ENCODE results near the gene FHOD3.

The FHOD3 gene

DNA sequence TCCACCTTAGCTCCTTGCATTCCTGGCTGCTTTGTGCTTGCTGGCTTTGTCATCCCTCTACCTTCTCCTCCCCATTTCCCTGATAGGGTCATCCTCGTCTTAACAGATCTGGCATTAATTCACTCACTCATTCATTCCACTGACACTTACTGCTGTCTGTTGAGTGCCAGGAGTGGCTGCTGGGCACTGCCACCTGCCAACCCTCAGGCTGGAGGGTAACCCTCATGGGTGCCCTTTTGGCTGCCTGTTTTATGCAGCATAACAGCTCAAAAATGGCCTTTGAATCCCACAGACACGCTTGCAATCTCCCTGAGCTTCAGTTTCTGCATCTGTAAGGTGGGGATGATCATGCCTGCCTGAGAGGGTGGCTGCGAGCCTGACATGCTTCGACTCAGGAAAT lies 25.2 kb downstream of the FHOD3 start:
- DNase-seq (ENCODE audit: low read depth) = no peak

DNA sequence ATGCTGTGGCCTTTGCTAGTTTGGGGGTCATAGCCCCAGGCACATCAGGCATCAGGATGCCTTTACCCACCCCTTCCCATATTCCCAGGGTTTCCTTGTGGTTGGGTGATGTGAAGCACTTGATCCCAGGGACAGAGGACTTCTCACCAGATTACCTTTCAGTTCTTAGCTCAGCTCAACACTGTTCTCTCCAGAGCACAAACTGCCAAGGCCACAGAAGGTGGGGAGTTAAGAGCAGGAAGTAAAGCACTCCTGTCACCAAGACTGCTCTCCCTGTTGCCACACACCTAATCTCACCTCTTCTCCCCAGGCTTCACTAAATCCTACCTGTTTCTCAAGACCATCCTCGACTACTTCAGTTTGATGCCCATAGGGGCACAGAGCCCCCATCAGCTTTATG lies 25.9 kb downstream of the FHOD3 start:
- no peak for DNase-seq (ENCODE audit: low read depth)

DNA sequence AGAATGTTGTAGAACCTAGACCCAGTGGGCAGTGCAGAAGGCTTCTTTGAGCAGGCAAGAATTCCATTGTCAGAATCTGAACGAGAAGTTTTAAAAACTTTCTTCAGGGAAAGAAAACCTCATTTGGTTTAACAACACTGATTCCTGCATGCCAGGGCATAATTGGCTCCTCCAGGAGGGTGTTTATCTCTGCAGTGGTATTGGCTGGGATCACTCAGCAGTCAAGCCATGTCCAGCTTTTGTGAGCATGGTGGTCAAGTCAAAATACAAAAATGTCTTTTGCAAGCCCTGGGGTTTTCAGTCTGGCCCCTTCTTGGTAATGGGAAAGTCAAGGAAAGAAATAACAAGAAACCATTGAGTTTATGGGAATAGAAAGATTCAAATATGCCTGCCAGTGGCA lies 28.3 kb downstream of the FHOD3 start:
- DNase-seq (ENCODE audit: low read depth) = no peak

DNA sequence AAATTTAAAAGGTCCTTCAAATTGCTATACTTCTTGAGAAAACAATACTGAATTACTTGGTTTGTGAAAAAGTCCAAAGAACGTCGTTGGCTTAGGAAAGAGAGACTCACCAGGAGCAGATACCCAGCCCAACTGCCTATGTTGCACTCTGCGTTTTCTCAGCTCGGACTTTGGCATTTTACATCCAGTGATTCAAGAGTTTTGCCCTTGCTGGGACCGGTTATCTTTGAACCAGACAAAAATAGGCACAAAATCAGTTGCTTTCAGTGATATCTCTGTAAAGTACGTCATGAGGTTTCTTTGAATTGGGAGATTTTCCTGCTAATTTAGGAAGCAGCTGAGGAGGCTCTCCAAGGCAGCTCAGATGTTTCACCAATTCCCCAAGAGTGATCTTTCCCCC lies 29.3 kb downstream of the FHOD3 start:
- DNase-seq (ENCODE audit: low read depth) = no peak

DNA sequence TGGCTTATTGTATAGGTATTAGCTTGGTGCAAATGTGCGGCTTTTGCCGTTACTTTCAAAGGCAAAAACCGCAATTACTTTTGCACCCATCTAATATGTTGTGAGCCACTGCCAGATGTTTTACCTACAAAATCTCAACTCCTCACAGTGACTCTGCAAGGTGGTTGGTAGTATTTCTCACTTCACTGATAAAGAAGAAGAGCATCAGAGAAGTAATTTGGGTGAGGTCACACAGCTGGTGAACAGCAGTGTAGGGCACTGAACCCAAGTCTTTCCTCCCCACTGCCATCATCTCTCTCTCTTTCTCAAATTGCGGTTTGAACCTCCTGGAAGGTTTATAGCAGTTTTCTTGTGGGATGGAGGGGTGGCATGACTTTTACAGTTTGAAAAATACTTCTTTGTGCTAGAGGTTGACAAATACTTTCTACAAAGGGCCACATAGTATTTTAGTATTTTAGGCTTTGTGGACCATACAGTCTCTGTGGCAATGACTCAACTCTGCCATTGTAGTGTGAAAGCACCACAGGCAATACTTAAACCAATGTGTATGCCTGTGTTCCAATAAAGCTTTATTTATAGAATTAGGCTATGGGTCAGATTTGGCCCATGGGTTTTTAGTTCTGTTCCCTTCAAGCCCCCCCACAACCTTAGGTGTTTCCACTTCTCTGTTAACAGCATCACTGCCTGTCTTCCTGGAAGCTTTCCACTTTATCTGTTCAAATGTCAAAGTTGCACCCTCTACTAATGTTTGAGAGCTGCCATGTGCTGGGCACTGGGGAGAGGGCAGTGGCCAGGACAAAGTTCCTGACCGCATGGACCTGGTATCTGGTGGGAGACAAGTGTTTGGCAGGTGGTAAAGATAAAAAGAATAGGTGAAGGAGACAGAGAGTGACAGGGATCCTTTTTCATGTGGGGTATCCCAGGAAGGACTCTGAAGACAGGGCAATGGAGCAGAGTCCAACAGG lies 30.1 kb downstream of the FHOD3 start:
- DNase-seq (ENCODE audit: low read depth) = no peak

DNA sequence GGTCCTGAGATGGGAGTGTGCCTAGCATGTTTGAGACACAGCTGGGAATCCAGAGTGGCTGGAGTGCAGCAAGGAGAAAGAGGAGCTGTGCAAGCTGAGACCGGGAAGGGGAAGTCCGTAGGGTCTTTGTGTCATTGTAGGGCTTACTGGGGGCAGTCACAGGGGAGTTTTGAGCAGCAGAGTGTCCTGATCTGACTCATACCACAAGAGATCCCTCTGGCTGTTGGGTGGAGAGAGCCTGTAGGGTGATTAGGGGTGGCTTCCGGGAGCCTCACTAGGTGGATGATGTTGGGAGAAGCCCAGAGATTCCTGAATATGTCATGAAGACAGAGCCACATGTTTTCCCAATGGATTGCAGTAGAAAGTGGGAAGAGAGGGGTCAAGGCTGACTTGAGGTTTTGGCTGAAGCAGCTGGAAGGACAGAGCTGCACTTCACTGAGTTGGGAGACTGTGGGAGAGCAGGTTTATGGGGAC lies 30.9 kb downstream of the FHOD3 start:
- DNase-seq (ENCODE audit: low read depth) = no peak

DNA sequence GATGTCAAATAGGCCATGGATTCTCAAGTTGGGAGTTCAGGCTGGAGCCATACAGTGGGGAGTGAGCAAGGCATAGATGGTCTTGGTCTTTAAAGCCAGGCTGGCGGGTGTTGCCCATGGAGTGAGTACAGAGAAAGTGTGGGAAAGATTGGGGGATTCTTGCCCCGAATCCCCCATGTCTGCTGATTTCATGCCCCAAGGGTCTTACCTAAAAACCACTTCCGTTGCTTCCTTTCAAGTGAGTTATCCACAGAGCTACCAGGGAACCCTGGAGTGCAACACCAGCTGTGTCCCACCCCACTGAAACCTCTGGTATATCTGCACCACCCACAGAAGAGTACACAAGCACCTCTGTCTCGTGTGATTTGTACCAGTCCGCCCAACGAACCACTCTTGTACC lies 31.4 kb downstream of the FHOD3 start:
- DNase-seq (ENCODE audit: low read depth) = no peak

DNA sequence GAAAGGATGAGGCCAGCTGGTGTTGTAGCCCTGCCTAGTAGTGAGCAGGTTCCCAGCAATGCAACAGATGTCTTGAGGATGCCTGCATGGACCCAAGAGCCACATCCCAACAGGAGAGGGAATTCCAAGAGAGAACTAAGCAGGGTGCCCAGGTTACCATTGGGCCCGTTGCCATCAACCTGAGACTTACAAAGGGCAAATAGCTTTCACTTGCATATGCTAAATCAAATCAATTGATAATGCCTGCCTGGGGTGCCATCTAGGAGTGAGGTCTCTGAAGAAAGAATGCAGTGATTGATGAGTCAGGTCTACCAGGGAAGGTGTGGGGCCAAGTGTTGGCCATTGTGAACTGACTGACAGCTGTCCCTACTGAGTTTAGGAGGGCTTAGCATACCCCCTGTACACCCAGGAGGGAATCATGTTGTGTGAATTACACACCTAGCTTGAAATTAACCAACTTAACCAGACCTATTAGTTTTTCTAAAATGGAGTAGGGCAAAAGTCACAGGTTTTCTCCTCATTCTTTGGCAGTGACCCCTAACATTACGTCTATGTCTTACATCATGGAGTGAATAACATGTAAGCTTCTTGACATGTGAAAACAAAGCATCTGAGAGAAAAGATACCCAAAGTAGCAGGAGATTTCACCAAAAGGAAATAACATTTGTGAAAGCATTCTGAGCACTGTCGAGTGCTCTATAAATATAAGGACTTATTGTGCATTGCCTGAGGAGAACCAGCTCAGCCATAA lies 32.3 kb downstream of the FHOD3 start:
- DNase-seq (ENCODE audit: low read depth) = no peak

DNA sequence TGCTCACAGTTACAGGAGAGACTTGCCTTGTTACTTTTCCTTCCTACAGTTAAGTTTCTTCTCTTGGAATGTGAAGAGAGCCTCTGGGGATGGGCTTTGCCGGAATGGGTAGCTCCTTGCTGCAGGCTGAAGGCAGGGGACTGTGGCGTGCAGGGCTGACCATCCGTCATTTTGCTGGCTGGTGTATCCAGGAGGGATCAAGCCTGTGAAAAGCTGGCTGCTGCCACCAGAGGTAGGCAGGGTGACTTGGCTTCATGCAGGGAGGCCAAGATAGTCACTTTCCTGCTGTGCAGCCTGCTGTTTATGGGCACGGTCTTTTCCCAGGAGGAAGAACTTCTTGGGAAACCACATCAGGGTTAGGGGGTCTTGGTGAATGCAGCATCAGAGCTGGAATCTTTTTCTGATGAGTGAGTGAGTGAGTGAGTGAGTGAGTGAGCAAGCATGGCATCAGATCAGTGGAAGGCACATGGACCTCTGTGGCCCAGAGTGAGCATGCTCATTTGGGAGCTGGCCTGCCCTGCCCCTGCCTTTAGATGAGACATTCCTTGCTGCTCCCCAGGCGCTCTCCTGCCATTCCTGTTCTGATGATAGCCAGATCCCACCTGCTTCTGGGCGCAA lies 33.0 kb downstream of the FHOD3 start:
- no peak for DNase-seq (ENCODE audit: low read depth)

DNA sequence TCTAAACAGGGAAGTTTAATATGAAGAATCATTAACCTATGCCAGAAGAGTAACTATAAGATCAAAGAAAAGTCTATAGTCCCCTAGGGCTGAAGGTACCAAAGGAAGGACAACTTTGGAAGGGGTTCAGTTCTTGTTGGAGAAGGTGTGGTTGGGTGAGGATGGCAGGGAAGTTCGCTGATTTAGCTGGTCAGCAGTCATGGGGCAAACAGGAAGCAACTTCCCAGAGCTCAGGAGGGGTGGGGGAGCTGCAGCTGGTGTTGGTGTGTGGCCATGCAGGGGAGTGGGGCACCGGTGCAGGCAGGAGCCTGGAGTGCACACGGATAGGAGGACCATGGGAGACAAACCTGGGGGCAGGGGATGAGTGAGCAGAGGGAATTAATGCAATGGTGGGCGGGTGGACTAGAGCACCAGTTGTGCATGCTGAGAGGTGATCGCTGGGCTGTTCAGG lies 34.0 kb downstream of the FHOD3 start:
- no peak for DNase-seq (ENCODE audit: low read depth)

DNA sequence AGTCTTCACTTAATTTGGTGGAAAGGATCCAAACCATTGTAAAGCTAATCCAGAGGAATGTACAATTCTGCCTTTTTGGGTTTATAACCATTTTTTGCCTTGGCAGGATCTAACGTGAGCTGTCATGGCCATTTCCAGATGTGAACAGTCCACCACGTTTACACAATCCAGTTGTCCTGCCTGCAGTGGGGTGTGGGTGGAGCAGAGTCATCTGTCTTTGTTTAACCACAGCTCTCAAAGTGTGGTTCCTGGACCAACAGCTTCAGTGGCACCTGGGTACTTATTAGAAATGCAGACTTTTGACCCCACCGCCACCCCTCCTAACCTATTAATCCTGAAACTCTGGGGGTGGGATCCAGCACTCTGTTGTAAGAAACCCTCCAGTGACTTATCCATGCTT lies 35.9 kb downstream of the FHOD3 start:
- DNase-seq (ENCODE audit: low read depth) = no peak

DNA sequence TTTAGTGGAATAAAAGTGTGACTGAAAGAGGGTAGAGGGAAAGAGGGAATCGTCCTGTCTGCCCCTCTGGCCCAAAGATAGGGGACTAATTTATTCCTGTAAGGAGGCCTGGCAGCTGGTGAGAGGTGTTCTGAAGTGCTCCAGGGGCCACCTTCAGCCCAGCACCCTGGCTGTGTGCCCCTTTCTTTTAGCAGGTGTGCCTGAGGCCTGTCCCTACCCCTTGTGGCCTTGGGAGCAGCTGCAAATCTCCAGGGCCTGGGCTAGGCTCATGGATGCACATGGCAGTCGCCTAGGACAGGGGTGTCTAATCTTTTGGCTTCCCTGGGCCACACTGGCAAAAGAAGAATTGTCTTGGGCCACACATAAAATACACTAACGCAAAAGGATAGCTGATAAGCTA lies 37.3 kb downstream of the FHOD3 start:
- no peak for DNase-seq (ENCODE audit: low read depth)

DNA sequence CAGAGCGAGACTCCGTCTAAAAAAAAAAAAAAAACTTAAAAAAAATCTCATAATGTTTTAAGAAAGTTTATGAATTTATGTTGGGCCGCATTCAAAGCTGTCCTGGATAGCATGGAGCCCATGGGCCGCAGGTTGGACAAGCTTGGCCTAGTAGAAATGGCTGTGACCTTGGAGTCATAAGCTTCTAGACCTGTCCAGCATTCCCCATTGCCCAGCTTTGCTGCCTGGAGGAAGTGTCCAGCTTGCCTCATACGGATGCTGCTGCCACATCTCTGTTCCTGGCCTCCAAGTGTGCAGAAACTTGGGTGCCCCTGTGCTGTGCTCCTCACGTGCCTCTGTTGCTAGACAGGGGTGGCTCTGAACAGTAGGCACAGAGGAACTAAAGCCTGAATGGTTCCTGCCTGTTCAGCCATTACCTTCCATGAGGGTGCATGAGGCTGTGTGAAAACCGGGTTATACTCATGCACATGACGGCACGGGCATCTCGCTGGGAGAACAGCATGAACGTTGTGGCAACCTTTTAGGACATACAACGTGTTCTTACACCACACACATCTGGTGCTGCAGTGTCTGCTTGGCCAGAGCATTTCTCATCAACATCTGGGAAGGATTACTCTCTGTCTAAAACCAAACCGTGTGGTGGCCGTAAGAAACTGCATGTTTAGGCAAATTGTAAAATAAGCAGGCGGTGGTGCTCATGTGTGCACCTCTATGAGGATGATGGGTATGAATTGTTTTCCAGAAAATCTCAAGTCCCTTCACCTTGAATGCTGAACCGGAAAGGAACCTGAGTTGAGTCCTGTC lies 38.2 kb downstream of the FHOD3 start:
- DNase-seq (ENCODE audit: low read depth) = no peak

DNA sequence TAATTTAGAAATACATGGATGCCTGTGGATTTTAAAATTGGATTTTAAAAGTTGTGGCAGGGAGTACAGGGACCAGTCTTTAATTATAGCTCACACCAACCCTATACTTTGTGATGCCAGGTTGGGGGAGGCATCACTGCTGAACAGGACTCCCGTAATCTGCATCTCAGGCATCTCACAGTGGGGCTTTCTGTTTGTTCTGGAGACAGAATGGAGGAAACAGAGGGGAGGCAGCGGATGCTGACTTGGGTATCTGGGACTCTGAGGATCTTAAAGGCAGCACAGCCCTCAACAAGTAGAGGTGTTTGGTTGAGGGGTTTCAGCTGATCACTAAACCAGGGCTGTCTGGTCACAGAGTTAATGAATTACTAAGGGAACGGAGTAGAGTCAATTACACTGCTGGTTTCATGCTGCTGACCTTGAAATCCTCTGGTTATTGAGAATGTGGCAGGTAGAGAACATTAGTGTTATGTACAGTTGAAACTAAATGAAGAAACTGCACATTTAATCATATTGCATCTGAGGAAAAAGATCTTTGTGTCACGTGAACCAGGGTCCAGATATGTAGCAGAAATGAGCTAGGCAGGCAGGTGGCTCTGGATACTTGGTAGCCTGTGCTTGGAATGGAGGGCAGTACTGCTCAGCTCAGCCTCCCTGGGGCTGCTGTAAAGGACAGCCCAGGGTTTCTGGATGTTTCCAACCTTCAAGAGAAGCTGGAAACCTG lies 40.3 kb downstream of the FHOD3 start:
- no peak for DNase-seq (ENCODE audit: low read depth)

DNA sequence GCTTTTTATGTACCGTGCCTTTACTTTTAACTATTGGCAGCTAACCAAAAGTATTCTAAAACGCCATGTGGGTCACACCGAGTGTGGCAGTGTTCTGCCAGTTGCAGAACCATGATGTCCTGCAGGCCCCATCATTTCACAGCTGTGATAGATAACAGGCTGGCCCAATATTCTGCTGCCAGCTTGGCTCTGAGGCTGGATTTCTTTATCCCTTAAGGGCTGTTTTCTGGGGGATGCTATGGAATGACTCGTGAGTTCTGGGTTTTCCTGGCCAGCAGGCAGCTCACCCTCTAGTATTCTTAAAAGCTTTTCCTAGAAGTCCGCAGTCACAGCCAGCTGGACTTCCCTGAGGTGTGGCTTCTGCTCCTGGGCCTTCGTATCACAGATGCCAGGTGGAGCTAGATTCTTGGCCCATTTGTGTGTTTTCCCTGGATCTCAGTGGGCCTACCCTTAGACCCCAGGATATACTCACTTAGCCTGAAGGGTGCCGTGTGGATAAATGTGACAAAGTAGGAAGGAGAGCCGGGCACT lies 41.0 kb downstream of the FHOD3 start:
- DNase-seq (ENCODE audit: low read depth) = no peak

DNA sequence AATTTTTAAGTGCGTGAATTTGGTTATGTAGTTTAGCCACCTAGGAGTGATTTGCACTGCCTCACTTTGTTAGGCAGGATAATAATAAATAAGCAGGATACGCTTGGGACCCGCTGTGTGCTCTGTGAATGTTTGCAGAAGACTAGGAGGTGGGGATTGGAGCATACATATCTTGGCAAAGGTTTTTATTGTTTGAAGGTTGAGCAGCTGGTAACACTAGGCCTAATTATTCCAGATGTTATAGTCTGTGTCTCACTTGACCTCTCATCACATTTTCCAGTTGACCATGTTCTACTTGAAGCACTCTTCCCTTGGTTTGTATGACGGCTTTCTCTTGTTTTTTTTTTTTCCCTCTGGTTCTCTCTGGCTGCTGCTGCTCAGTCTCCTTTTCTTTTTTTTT lies 42.7 kb downstream of the FHOD3 start:
- DNase-seq (ENCODE audit: low read depth) = no peak

DNA sequence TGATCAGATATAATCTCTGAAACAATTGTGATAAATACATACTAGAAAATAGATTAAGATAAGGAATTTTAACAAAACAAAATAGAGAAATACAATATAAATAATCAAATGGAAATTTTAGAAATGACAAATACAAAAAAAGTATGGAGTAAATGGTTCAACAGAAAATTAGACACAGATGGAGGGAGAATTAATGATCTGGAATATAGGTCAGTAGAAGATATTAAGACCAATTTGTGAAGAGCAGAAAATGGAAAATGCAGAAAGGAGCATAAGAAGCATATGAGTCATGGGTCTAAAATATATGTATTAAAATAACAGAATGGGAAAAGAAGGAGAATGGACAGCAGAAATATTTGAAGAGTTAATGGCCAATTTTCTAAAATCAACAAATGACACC lies 44.4 kb downstream of the FHOD3 start:
- DNase-seq (ENCODE audit: low read depth) = no peak

DNA sequence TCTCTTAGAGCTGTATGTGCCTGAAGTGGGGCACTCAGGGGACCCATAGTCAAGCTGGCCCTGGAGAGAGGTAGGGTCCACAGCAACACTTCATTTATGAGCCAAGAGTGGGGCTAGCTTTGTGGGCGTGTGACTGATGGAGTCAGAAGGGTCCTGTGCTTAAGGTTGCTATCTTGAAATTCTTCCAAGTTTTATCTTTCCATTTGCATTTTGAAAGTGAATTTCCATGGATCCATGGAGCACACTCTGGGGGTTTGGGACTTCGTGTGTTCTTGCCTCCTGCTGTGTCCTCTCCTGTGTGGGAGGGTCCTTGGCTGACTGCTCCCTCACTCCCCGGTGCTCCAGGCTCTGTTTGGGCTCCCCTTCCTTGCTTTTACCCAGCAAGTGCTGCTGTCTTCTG lies 50.8 kb downstream of the FHOD3 start:
- no peak for DNase-seq (ENCODE audit: low read depth)

DNA sequence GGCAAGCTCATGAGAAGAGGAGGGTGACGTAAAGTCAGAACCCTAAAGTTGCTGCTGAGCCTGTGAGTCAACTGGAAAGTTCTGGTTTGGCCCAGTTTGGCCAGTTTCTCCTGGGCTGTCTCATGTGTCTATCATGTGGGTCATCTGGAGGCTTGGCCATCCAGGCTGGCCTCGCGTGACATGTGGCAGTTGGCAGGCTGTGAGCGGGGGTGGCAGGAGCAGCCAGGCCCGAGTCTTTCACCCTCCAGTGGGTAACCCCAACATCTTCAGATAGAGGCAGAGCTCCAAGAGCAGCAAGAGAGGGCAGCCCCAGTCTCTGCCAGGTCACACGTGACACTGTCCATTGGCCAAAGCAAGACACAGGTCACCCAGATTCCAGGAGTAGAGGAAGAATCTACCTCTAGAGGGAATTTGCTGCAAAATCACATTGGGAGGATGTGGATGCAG lies 51.5 kb downstream of the FHOD3 start:
- DNase-seq (ENCODE audit: low read depth) = no peak

DNA sequence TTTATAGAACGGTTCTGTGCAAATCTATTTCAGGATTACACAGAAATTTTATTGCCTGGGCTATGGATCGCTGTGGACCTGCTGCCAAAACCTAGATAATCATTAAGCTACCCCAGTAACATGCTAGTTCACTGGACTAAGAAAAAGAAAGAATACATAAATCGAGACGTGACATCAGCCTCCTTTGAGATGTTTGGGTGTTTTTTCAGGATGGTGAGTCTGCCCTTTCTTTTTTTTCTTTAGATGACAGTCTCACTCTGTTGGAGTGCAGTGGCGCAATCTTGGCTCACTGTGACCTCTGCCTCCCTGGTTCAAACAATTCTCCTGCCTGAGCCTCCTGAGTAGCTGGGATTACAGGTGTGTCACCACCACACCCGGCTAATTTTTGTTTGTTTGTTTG lies 52.0 kb downstream of the FHOD3 start:
- no peak for DNase-seq (ENCODE audit: low read depth)

DNA sequence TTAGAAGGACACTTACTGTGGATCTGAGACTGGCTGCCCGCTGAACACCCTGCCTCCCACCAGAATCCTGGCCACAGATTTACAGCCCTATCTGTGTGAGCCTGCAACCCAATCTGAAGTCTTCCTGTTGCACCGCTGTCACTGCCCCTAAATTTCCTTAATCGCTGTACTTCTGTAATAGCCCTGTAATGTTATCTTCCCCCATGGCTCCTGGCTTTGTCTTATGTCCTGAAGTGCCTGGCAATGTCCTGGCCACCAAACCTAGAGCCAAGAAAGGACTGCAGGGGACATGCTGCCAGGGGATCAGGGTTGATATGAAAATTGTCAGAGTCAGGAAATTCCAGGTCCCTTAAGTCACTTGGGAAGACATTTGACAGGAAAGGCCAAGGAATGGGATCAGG lies 52.7 kb downstream of the FHOD3 start:
- no peak for DNase-seq (ENCODE audit: low read depth)
